Smooth muscle cell of the brain vasculature (primary cell): Measurements from ENCODE around the gene RABL2A.
"Not testable (repeated sequence)": the region's sequence is repeated elsewhere in the genome, so short reads cannot be mapped to it uniquely, and the experiment has no call there.

Source experiments
- DNase-seq: peaks from one replicate; pipeline ENCODE4 v3.0.0-alpha.2; 2012; ENCODE audit warnings: low read depth, low spot score

RABL2A gene

GRCh38 chr2:113626616-113627330 is at the start of gene RABL2A:
TSS of gene RABL2A (plus strand) at chr2:113627266. CDS start at chr2:113628607, 1,341 bp downstream.
- DNase-seq, result not testable (repeated sequence)

GRCh38 chr2:113578508-113578907 is 48.6 kb upstream of the RABL2A start:
- DNase-seq, result not testable (repeated sequence)

DNA sequence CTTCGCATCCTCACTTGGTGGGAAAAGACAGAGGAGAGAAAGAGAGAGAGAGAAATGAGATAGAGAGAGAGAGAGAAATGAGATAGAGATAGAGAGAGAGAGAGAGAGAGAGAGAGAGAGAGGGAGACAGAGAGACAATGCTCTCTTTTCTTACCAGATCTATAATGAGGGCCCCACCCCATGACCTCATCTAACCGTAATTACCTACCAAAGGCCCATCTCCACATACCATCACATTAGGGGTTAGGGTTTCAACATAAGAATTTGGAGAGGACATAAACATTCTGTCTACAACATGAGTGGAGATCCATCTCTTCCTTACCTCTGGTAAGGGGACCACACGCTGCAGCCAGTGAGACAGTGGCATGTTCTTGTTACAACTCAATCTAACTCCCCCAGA is 44.6 kb upstream of the RABL2A start:
- not testable (repeated sequence) for DNase-seq

DNA sequence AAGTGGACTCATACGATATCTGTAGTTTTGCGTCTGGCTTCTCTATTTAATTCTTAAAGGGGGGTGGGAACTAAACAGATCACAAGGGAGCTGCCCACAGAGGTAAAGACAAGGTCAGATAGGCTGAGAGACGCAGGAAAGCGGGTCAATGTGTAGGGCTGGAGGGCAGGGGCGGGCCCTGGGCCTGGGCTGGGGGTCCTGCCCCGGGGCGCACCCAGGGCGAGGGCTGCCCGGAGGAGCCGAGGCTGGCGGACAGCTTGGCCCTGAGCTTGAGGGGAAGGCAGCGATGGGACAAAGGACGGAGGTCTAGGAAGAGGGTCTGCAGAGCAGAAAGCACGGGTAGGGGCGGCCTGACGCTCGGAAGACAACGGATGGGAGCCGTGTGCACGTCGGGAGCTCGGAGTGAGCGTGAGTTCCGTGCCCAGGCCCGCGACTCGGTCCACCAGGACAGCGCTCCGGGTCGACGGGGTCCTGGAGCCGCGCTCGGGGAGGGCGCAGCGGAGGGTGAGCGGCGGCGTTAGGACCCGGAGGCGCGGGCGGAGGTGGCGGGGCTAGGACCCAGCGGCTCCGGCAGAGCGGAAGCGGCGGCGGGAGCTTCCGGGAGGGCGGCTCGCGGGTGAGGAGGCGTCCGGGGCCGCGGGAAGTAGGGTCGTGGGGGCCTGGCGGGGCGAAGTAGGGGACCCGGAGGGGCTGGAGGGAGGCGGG is 43.4 kb upstream of the RABL2A start:
- DNase-seq, result not testable (repeated sequence)

DNA sequence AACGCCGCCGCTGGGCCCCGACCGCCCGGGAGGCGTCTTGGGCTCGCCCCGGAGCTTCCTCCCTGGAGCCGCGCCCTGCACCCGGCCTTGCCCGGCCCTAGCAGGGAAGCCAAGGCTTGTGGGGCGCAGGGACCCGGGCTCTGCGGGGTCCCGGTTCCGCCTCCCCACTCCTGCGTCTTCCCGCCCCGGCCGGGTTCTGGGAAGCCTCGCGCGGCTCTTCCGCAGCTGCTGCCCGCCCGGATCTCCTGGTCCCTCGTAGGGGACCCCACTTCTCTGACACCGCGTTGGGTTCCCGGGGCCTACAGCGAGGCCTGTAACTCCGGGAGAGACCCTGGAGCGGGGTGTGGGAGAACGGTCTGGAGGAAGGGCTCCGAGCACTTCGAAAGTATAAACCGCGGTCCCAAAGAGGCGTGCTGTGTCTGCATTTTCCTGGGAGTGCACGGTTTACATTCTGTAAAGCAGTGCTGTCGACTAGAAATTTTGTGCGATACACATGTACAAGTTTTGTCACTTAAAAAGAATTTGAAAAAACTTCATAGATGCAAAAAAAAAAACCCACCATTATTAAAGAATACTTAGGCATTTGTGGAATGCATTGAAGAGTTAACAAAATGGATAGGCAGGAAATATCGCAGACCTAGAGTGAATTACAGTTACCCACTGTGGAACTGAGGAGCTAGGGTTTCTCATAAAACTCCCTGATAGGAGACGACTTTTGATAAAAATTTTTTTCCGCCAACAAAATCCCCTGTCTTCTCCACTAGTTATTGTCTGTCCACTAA is 42.6 kb upstream of the RABL2A start:
- DNase-seq, result not testable (repeated sequence)

GRCh38 chr2:113587201-113587600 is 39.9 kb upstream of the RABL2A start:
- DNase-seq, result not testable (repeated sequence)

DNA sequence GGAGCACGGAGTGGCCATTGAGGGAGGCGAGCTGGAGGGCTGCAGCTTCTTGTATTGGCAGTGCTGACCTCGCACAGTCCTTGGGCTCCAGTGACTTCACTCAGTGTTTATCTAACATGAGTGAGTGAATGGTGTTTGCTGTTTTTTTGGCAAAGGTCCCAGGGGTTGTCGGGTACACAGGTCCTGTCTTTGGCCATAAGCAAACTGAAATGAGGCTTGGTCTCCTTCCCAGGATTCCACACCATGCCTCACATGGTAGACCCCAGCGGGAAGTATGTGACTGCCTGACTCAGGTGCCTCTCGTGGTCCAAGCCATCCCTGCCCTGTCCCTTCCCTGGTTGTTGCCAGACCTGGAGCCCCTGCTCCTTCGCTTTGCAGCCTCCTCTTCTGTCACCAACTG is 37.5 kb upstream of the RABL2A start:
- not testable (repeated sequence) for DNase-seq

- DNase-seq, result not testable (repeated sequence)
Measured at GRCh38 chr2:113591926-113592325, 35.1 kb upstream of the RABL2A start.

- not testable (repeated sequence) for DNase-seq
Measured at GRCh38 chr2:113593280-113593679, 33.8 kb upstream of the RABL2A start.

- not testable (repeated sequence) for DNase-seq
Measured at GRCh38 chr2:113595725-113596124, 31.3 kb upstream of the RABL2A start.

DNA sequence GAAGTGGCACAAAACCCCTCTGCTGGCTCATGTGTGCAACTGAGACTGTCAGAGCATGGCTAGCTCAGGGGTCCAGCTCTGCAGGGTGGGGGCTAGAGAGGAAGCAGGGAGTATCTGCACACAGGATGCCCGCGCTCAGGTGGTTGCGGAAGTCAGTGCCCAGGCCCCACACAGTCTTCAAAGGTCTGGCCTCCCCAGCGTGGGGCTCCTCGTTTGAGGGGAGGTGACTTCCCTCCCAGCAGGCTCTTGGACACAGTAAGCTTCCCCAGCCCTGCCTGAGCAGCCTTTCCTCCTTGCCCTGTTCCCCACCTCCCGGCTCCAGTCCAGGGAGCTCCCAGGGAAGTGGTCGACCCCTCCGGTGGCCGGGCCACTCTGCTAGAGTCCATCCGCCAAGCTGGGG is 29.9 kb upstream of the RABL2A start:
- DNase-seq, result not testable (repeated sequence)

DNA sequence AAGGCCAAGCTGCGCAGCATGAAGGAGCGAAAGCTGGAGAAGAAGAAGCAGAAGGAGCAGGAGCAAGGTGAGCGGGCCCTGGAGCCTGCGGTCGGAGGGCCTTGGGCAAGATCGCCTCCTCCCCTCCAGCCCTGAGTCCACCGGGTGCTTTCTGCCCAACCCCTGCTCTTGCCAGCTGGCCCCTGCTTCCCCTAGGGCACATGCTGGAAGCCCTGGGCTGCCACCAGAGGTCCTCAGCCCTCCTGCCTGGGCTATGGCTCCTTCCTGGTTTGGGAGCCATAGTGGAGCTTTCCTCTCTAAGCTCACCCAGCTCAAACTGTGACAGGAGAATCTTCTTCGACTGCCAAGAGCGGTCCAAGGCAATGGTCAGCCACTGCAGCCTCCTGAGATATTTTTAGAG is 29.5 kb upstream of the RABL2A start:
- not testable (repeated sequence) for DNase-seq

DNA sequence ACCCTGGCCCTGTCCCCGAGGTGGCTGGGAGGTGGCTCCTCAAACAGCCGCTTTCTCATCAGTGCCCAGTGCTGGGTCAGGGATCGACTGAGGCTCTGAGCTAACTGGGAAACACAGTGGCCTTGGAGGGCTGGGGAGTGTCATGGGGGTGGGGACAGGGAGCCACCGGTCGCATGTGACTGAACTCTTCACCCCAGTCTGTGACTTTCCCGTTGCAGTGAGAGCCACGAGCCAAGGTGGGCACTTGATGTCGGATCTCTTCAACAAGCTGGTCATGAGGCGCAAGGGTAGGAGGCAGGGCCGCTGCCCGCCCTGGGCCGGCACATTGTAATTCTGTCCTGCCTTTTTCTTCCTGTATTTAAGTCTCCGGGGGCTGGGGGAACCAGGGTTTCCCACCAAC is 28.9 kb upstream of the RABL2A start:
- DNase-seq, result not testable (repeated sequence)

GRCh38 chr2:113598738-113599137 is 28.3 kb upstream of the RABL2A start:
- DNase-seq, result not testable (repeated sequence)

- DNase-seq, result not testable (repeated sequence)
Measured at GRCh38 chr2:113599208-113599607, 27.9 kb upstream of the RABL2A start.

- not testable (repeated sequence) for DNase-seq
Measured at GRCh38 chr2:113602040-113602769, 24.9 kb upstream of the RABL2A start.

- DNase-seq, result no peak
Measured at GRCh38 chr2:113602869-113603466, 24.1 kb upstream of the RABL2A start.

GRCh38 chr2:113603467-113604084 is 23.5 kb upstream of the RABL2A start:
- peak; percentile 84 for DNase-seq

GRCh38 chr2:113604085-113604477 is 23.0 kb upstream of the RABL2A start:
- peak; percentile 77 for DNase-seq

DNA sequence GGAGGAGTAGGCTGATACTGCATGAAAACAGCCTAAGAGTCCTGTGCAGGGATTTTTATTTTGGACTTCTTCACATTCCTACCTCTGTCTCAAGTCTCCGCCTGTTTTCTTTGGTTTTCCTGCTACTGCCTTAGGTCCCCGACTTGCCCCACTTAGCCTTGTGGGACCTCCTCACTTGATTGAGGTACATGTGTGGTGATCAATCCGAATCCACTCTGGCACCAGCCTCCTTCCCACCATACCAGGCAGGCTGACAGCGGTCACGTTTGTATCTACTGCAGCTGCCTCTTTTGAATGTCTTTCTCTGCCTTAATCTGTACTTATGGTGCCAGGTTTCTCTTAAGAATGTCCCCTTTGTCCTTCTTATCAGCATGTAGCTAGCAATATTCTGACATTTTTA is 22.4 kb upstream of the RABL2A start:
- not testable (repeated sequence) for DNase-seq

DNA sequence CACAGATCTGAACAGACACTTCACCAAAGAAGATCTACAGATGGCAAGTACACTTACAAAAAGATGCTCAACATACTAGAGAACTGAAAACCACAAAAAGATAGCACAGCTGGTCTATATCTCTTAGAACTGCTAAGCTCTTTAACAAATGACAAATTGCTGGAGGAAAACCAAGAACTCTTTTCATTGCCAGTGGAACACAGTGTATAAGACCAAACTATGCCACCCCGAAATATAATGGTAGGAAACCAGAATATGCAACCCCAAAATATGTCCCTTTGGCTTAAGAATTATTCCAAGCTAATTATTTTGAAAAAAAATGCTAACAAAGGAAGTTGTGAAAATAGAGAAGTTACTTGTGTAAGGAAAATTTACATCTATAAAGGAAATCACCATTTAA is 21.0 kb upstream of the RABL2A start:
- not testable (repeated sequence) for DNase-seq
